GM13977 (cell line): Measurements from ENCODE around the gene SPINK1.

ENCODE experiments used
- DNase-seq: peaks from one replicate; pipeline ENCODE4 v3.0.0; 2012; ENCODE audit warnings: low spot score
- in situ Hi-C: fragments of 300-500 bp; cut with MboI; formaldehyde crosslinking; loops from one replicate; pipeline ENCODE4 v1.12.0; 2022; ENCODE audit warnings: low sequenced_read_pairs, low pct_unique_long_range_greater_than_20kb, mixed read lengths, inconsistent platforms; ENCODE audit not compliant: unreplicated experiment
- TF ChIP-seq, protein P1 (sequence below): IDR thresholded peaks from 2 replicates; pipeline ENCODE4 v1.5.1; 2012; ENCODE audit warnings: mild to moderate bottlenecking, control low read depth; ENCODE audit not compliant: insufficient read depth; ENCODE audit errors: extremely low read depth, missing control alignments

SPINK1 gene

DNA sequence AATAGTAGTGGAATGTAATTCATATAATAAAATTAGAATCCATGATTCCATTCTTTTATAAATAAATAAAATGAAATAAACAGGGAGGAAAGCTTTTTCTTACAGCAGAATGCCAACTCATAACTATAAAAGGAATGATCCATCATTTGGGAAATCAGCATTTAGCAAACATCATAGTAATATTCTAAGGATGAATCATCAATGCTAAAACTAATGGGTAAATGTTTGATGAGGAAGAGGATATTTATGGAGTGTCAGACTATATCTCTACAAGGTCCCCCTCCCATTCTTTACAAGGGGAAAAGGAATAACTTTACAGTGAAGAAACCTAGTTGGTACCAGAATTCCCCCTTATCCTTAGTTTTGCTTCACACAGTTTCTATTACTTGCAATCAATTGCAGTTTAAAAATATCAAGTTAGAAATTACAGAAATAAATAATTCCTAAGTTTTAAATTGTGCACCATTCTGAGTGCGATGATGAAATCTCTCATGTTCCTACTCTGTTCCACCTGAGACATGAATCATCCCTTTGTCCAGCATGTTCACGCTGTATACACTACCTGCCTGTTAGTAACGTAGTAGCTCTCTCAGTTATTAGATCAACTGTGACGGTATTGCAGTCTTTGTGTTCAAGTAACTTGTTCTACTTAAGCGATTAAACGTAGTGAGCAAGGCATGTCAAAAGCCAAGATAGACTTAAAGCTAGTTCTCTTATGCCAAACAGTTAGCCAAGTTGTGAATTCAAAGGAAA, 34.7 kb downstream of the SPINK1 start:
- DNase-seq, result no peak
- in situ Hi-C loops, result no loop called here
- TF ChIP-seq, protein P1, sequence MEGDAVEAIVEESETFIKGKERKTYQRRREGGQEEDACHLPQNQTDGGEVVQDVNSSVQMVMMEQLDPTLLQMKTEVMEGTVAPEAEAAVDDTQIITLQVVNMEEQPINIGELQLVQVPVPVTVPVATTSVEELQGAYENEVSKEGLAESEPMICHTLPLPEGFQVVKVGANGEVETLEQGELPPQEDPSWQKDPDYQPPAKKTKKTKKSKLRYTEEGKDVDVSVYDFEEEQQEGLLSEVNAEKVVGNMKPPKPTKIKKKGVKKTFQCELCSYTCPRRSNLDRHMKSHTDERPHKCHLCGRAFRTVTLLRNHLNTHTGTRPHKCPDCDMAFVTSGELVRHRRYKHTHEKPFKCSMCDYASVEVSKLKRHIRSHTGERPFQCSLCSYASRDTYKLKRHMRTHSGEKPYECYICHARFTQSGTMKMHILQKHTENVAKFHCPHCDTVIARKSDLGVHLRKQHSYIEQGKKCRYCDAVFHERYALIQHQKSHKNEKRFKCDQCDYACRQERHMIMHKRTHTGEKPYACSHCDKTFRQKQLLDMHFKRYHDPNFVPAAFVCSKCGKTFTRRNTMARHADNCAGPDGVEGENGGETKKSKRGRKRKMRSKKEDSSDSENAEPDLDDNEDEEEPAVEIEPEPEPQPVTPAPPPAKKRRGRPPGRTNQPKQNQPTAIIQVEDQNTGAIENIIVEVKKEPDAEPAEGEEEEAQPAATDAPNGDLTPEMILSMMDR, result no peak

DNA sequence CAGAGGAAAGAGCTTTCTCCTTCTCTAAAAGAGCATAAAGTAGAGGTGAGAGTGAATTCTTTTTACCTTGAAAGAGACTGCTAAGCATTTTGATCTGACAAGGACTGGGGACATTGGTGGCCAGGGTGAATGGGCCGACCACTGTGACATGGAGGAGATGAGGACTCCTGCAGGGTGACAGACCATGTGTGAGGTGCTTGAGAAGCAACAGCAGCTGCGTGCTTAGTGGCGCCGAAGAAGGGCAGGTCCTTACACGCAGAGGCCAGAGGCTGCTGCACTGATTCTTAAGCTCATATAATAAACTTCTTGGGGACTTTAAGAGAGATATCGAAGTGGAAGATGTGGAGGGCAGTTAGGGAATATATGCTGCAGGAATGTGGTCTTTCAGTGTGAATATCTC, 40.3 kb downstream of the SPINK1 start:
- in situ Hi-C loops, result no loop called here
- TF ChIP-seq, protein P1, result no peak
- DNase-seq, result no peak

DNA sequence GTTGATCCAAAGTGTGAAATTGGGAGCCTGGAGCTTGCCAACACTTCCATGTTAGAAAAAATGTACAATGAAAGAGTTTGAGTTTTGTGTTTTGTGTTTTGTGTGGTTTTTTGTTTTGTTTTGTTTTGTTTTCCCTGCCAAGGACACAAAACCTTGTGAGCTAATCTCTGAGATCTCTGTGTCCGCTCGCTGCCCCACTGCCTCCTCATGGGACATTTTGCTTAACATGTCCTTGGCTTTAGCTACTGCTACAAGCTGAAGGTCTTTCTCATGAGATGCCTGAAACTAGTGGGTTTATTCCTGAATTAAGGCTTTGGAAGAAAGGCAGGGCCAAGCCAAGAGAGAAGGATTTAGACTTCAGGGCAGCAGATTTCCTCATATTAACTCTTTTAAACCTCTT, 41.7 kb downstream of the SPINK1 start:
- in situ Hi-C loops, result no loop called here
- DNase-seq, result no peak
- TF ChIP-seq, protein P1, result no peak

DNA sequence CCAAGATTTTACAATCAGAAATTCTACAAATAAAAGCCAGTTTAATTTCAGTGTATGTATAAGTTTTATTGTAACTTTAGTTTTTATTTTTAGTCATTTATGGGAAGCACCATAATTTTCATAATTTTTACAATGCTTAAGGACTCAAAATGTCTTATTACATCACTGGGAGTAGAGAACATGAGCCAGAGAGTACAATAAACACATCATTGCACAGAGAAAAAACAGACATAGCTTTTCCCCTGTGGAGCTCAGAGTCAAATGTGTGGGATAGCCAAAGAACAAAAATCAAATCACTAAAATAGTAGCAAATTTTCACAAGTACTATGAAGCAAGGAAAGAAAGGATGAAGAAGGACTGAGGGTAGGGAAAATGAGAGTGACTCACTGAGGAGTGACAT, 43.4 kb downstream of the SPINK1 start:
- TF ChIP-seq, protein P1, result no peak
- DNase-seq, result no peak
- in situ Hi-C loops, result no loop called here

DNA sequence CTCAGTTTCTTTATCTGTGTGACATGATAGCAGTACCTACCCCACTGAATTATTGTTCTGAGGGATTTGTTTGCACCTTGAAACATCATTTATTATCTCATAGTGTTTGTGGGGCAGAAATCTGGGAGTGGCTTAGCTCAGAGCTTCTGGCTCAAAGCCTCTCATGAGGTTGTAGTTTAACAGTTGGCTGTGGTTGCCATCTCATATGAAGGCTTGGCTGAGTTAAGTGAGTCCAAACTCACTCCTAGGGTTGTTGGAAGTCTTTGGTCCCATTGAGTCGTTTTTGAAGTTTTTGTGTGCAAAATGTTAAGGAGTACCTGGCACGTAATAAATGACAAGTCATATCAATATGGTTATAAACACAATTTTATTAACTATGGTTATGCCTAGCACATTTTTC, 45.3 kb downstream of the SPINK1 start:
- TF ChIP-seq, protein P1, result no peak

DNA sequence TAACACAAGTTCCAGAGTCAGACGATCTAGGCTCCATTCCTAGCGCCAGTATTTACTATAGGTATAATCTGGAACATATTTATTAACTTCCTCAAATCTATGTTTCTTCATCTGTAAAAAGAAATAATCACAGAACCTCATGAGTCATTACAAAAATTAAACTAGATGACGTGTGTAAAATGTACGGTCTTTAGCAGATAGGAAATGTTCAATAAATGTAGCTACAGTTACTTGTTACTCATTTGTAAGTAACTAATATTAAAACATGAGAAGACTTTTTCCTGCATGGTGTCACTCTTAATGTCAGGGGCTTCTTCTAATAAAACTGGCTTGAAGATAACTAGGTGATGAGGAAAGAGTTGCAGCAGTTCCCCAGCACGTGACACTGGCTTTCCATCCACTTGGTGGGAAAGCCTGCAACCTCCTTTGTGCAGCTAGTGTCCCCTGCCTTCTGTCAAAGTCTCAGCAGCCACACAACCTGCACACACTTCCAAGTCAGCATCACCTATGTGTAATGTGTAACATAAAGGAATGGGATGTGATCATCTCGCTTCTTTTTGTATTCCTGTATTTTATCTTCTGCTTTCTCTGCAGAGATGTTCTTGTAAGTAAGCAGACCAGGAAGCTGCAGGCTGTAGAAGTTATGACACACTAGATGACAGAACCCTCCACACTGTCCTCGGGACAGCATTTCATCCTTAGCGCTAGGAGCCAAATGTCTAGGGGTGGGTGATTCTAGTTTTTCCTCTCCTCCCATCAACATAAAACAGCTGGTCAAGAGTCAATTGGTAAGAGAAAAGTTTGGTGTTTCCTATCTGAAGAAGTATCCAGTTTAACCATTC, 47.1 kb downstream of the SPINK1 start:
- in situ Hi-C loops, result no loop called here
- TF ChIP-seq, protein P1, result no peak
- no peak for DNase-seq

More for the DNA sequence above, 45.3 kb downstream of the SPINK1 start:
- no peak for DNase-seq
- in situ Hi-C loops, result no loop called here
